Endothelial cell of umbilical vein (primary cell): Measurements from ENCODE around the gene ELMO1. TPM values are rescaled to one million over a fixed set of nuclear protein-coding genes. Genes with fewer than 3 reads are reported as not detected.

Experiments used
- BruUV-seq: library from RNA; stranded (reverse); fragments of 400-500 nt; replicated peaks from 2 replicates; lab custom pipeline; 2021; lab: Mats Ljungman, UMichigan
- CTCF ChIA-PET: fragments of 300-600, 350-600 bp; sonication (Branson Sonifier 250); formaldehyde crosslinking; loops from one replicate; lab custom pipeline; 2021; ENCODE audit warnings: antibody characterized with exemption, inconsistent platforms; lab: Charles Lee
- POLR2A ChIA-PET: fragments of 300-600, 350-600 bp; sonication (Branson Sonifier 250); formaldehyde crosslinking; loops from one replicate; lab custom pipeline; 2021; ENCODE audit warnings: antibody characterized with exemption, inconsistent platforms; lab: Charles Lee
- DNase-seq: peaks from one replicate; pipeline ENCODE4 v3.0.0-alpha.2; 2011; ENCODE audit warnings: low read depth, low spot score
- FAIRE-seq: peaks from 2 replicates; lab custom pipeline; 2011; peaks lifted over from hg19 to GRCh38; lab: Jason Lieb, UNC
- H2AFZ ChIP-seq: 2 replicates; pipeline ENCODE4 v1.6.0; 2012; ENCODE audit warnings: low read depth, low read length, control low read depth, inconsistent platforms
- H3K27ac ChIP-seq: 2 replicates; pipeline ENCODE4 v1.5.1; 2011; ENCODE audit warnings: low read depth, mild to moderate bottlenecking, control low read depth, low read length, moderate library complexity; ENCODE audit not compliant: insufficient read depth
- H3K27me3 ChIP-seq, 2 experiments: 2 replicates each; pipeline versions ENCODE4 v1.6.0 to v1.6.1; 2011; ENCODE audit warnings: low read length in 2 of 2, mixed read lengths in 1 of 2; ENCODE audit not compliant: control insufficient read depth in 2 of 2, insufficient read depth in 2 of 2
- H3K36me3 ChIP-seq, 2 experiments: 2 replicates in 1 of 2; 3 replicates in 1 of 2; pipeline ENCODE4 v1.5.1; 2011; ENCODE audit warnings: low read length in 2 of 2, mild to moderate bottlenecking in 1 of 2, moderate library complexity in 1 of 2; ENCODE audit not compliant: control insufficient read depth in 2 of 2, insufficient read depth in 2 of 2; ENCODE audit errors: extremely low read depth in 1 of 2
- H3K4me1 ChIP-seq: 3 replicates; pipeline ENCODE4 v1.5.1; 2011; ENCODE audit warnings: mild to moderate bottlenecking, low read length; ENCODE audit not compliant: control insufficient read depth, insufficient read depth; ENCODE audit errors: extremely low read depth
- H3K4me2 ChIP-seq: 2 replicates; pipeline ENCODE4 v1.6.1; 2011; ENCODE audit warnings: low read length, control low read depth, mixed read lengths; ENCODE audit not compliant: insufficient read depth
- H3K4me3 ChIP-seq, 3 experiments: fragments of 200-600 bp in 1 of 3; sonication (generic), shearing (Covaris generic) in 1 of 3; replicated peaks in 1 of 3; 2 replicates each; pipeline ENCODE4 v1.5.1; 2011 to 2016; ENCODE audit warnings: control low read depth in 3 of 3, low read length in 3 of 3, mild to moderate bottlenecking in 2 of 3, inconsistent platforms in 1 of 3, low read depth in 1 of 3, moderate library complexity in 1 of 3; ENCODE audit not compliant: insufficient read depth in 1 of 3
- H3K79me2 ChIP-seq: 2 replicates; pipeline ENCODE4 v1.6.0; 2012; ENCODE audit warnings: low read length, inconsistent platforms; ENCODE audit not compliant: control insufficient read depth, insufficient read depth
- H3K9ac ChIP-seq: replicated peaks from 2 replicates; pipeline ENCODE3; 2011; ENCODE audit warnings: low read length, control low read depth; ENCODE audit not compliant: insufficient read depth; ENCODE audit errors: extremely low read depth
- H3K9me1 ChIP-seq: replicated peaks from 3 replicates; pipeline ENCODE4 v1.6.0; 2011; ENCODE audit warnings: mild to moderate bottlenecking, low read length; ENCODE audit not compliant: control insufficient read depth, insufficient read depth; ENCODE audit errors: extremely low read depth
- H3K9me3 ChIP-seq: replicated peaks from 2 replicates; pipeline ENCODE4 v1.5.1; 2012; ENCODE audit warnings: low read length, inconsistent platforms; ENCODE audit not compliant: control insufficient read depth, insufficient read depth
- H4K20me1 ChIP-seq: replicated peaks from 2 replicates; pipeline ENCODE3; 2011; ENCODE audit warnings: mild to moderate bottlenecking, low read length; ENCODE audit not compliant: control insufficient read depth, insufficient read depth; ENCODE audit errors: extremely low read depth
- CTCF ChIP-seq, 2 donors: IDR thresholded peaks; 1 replicate in 1 of 2; 2 replicates in 1 of 2; pipeline ENCODE4 v1.5.1; 2011; ENCODE audit warnings: low read length in 2 of 2, mild to moderate bottlenecking in 2 of 2, moderate library complexity in 2 of 2, control low read depth in 1 of 2, inconsistent platforms in 1 of 2, low read depth in 1 of 2; ENCODE audit not compliant: insufficient read depth in 1 of 2; ENCODE audit errors: extremely low read depth in 1 of 2
- EZH2 ChIP-seq: IDR thresholded peaks from 2 replicates; pipeline ENCODE4 v1.6.1; 2012; ENCODE audit warnings: borderline replicate concordance, low read depth, mild to moderate bottlenecking, moderate library complexity, low read length, inconsistent platforms; ENCODE audit not compliant: severe bottlenecking
- FOS ChIP-seq: IDR thresholded peaks from 2 replicates; pipeline ENCODE4 v1.6.1; 2011; ENCODE audit warnings: mild to moderate bottlenecking, low read length, moderate library complexity, borderline replicate concordance; ENCODE audit not compliant: insufficient read depth
- GATA2 ChIP-seq: IDR thresholded peaks from 2 replicates; pipeline ENCODE4 v1.7.0; 2011; ENCODE audit warnings: low read depth, mild to moderate bottlenecking, moderate library complexity, mixed read lengths, low read length; ENCODE audit not compliant: insufficient read length, insufficient read depth
- JUN ChIP-seq: IDR thresholded peaks from 2 replicates; pipeline ENCODE4 v1.6.1; 2011; ENCODE audit warnings: borderline replicate concordance, low read depth; ENCODE audit not compliant: insufficient read length, insufficient read depth
- MAX ChIP-seq: IDR thresholded peaks from 2 replicates; pipeline ENCODE4 v1.6.1; 2011; ENCODE audit not compliant: insufficient read depth, insufficient read length
- MYC ChIP-seq: IDR thresholded peaks from one replicate; pipeline ENCODE4 v1.6.1; 2011; ENCODE audit warnings: mild to moderate bottlenecking, low read depth, low read length
- POLR2A ChIP-seq: IDR thresholded peaks from 2 replicates; pipeline ENCODE4 v1.6.1; 2012; ENCODE audit warnings: low read depth, mild to moderate bottlenecking, control low read depth, low read length
- POLR2AphosphoS5 ChIP-seq: IDR thresholded peaks from 2 replicates; pipeline ENCODE4 v1.6.1; 2012; ENCODE audit warnings: low read depth, mild to moderate bottlenecking, control low read depth, low read length, moderate library complexity; ENCODE audit not compliant: insufficient read depth
- dilution Hi-C: fragments of 300-500 bp; cut with MboI; formaldehyde crosslinking; loops from one replicate; pipeline ENCODE4 v1.15.0; 2019; ENCODE audit warnings: low sequenced_read_pairs; ENCODE audit not compliant: extremely low pct_ligation_motif_present
- intact Hi-C: fragments of 100-400 bp; cut with micrococcal nuclease; formaldehyde crosslinking; loops from one replicate; pipeline ENCODE4 v1.10.0; 2022
- polyA plus RNA-seq, 4 experiments: library from polyadenylated mRNA; depleted of rRNA in 3 of 4; stranded (reverse) in 3 of 4; unstranded in 1 of 4; fragments of >200 nt; gene quantifications; 2 replicates each; pipeline versions ENCODE4 v1.2.1 to v1.2.3, GENCODE V29; 2011 to 2012; ENCODE audit warnings: missing spikeins in 1 of 4
- total RNA-seq: library from RNA; stranded (reverse); gene quantifications from 2 replicates; pipeline ENCODE4 v1.2.3, GENCODE V29; 2021

The ELMO1 gene
- total and polyA plus RNA-seq, 2 donors (not counting 3 experiments of a cell fraction or from before 2014, with no cell fraction given): 17.0 to 30.6 TPM

- no peak overlapping the region for H2AFZ ChIP-seq
- TF ChIP-seq POLR2AphosphoS5: no peak
- no peak for TF ChIP-seq MAX
- TF ChIP-seq CTCF (IDR thresholded peaks at IDR 0.05; ENCODE audit: extremely low read depth in 1 of 2, insufficient read depth in 1 of 2, low read depth in 1 of 2, low read length in 2 of 2): no peak
- TF ChIP-seq EZH2: no peak
- no peak for TF ChIP-seq FOS
- no peak for TF ChIP-seq POLR2A
- TF ChIP-seq MYC: no peak
- TF ChIP-seq JUN: no peak
- TF ChIP-seq GATA2: no peak
- no peak overlapping the region for H3K4me3 ChIP-seq
- H3K9me1 ChIP-seq: no peaks in the 10 kb centered on the region
- ChIA-PET CTCF (no interaction called here), POLR2A (interaction anchor here (0.7 kb wide), 1 partner anchor 260 kb away, joined by 3 read pairs; no protein-coding TSS in a partner anchor)
- H3K4me2 ChIP-seq: no peak overlapping the region
- no peak for DNase-seq
- H3K27me3 ChIP-seq: no peaks in the 10 kb centered on the region
- no peak overlapping the region for H3K9ac ChIP-seq
- intact Hi-C loops: no loop called here
- H3K4me1 ChIP-seq: no peaks in the 10 kb centered on the region
- H3K79me2 ChIP-seq: no peaks in the 10 kb centered on the region
- FAIRE-seq: no peak
- H3K27ac ChIP-seq: no peak overlapping the region
- H3K9me3 ChIP-seq: no peaks in the 10 kb centered on the region
- dilution Hi-C loops: no loop called here
- H3K36me3 ChIP-seq: no peaks in the 10 kb centered on the region
- H4K20me1 ChIP-seq: no peaks in the 10 kb centered on the region
- no TSS peak for BruUV-seq
Observed at GRCh38 chr7:37162106-37162505, 286.6 kb downstream of the ELMO1 start.
